Measurements from ENCODE around the gene MORC2. TPM values are rescaled to one million over a fixed set of nuclear protein-coding genes. Genes with fewer than 3 reads are reported as not detected.

MORC2 gene
- total and polyA plus RNA-seq, 2 of the 13 experiments (the other 11 are each of a cell fraction or from before 2014, with no cell fraction given), result 11.9 to 18.3 TPM

- 0 out of 2 replicates have a peak, but pooled peaks have one; percentile 29 for TF ChIP-seq ZNF770 (CRISPR knock-in tag; IDR thresholded peaks at IDR 0.05)
- no peak for TF ChIP-seq ZNF530 (CRISPR knock-in tag; IDR thresholded peaks at IDR 0.05; ENCODE audit: low read depth)
- TF ChIP-seq SRSF1 (optimal IDR thresholded peaks at IDR 0.05; ENCODE audit: low read depth, low read length), result peak; percentile 69
- no peak for TF ChIP-seq ZNF225 (CRISPR knock-in tag; IDR thresholded peaks at IDR 0.05)
- TF ChIP-seq ZNF382 (CRISPR knock-in tag; IDR thresholded peaks at IDR 0.05; ENCODE audit: borderline replicate concordance), result no peak
- TF ChIP-seq ZNF83 (CRISPR knock-in tag; IDR thresholded peaks at IDR 0.05; ENCODE audit: borderline replicate concordance), result no peak
- TF ChIP-seq TP53 (CRISPR knock-in tag; conservative IDR thresholded peaks at IDR 0.05), result no peak
- no peak for TF ChIP-seq ZNF232 (CRISPR knock-in tag; IDR thresholded peaks at IDR 0.05; ENCODE audit: borderline replicate concordance)
- TF ChIP-seq REPIN1 (CRISPR knock-in tag; IDR thresholded peaks at IDR 0.05; ENCODE audit: borderline replicate concordance, low read depth), result peak; percentile 36; the same call in 1 of the 2 replicates
- TF ChIP-seq NFATC3 (CRISPR knock-in tag; IDR thresholded peaks at IDR 0.05), result no peak
- TF ChIP-seq ZFP41 (CRISPR knock-in tag; IDR thresholded peaks at IDR 0.05; ENCODE audit: borderline replicate concordance), result no peak
- no peak for TF ChIP-seq ZNF773 (CRISPR knock-in tag; IDR thresholded peaks at IDR 0.05; ENCODE audit: borderline replicate concordance)
- TF ChIP-seq FOXO4 (CRISPR knock-in tag; conservative IDR thresholded peaks at IDR 0.05), result no peak
- TF ChIP-seq TFDP1 (CRISPR knock-in tag; IDR thresholded peaks at IDR 0.05; ENCODE audit: borderline replicate concordance), result no peak
- TF ChIP-seq BHLHE40 (IDR thresholded peaks at IDR 0.05; ENCODE audit: low read length), result no peak
- no peak; the same call in 1 of the 2 replicates for TF ChIP-seq ZBED4 (CRISPR knock-in tag; IDR thresholded peaks at IDR 0.05; ENCODE audit: borderline replicate concordance)
- peak; percentile 45; the same call in 1 of the 2 replicates for TF ChIP-seq HNF1B (CRISPR knock-in tag; IDR thresholded peaks at IDR 0.05)
- TF ChIP-seq KDM2A (CRISPR knock-in tag; IDR thresholded peaks at IDR 0.05; ENCODE audit: borderline replicate concordance, low read depth), result 0 out of 2 replicates have a peak, but pooled peaks have one; percentile 20
These were observed 87.0 kb downstream of the MORC2 start (continued) for GRCh38 chr22:30881361-30882183.

All from HepG2 (cell line).